Fibroblast of skin of left biceps (primary cell): ENCODE results near the gene PPP1R18.
"Not testable (repeated sequence)": the region's sequence is repeated elsewhere in the genome, so short reads cannot be mapped to it uniquely, and the experiment has no call there.

Experiments used
- DNase-seq, 2 experiments: peaks; one replicate each; pipeline ENCODE4 v3.0.0-alpha.2; 2013; ENCODE audit warnings: low read depth in 2 of 2

PPP1R18 gene

DNA sequence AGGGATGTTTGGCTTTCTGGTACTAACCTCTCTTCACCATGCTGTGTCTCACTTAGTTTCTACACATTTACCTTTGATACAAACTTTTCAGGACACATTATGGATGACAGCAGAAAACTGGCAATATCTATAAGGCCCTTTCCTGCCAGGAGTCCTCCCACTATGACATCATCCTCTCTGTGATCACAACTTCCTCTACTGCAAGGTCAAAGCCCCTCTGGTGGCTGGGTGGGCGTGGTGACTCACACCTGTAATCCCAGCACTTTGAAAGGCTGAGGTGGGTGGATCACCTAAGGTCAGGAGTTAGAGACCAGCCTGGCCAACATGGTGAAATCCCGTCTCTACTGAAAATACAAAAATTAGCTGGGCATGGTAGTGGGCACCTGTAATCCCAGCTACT, 20.1 kb downstream of the PPP1R18 start:
- not testable (repeated sequence) for DNase-seq

DNA sequence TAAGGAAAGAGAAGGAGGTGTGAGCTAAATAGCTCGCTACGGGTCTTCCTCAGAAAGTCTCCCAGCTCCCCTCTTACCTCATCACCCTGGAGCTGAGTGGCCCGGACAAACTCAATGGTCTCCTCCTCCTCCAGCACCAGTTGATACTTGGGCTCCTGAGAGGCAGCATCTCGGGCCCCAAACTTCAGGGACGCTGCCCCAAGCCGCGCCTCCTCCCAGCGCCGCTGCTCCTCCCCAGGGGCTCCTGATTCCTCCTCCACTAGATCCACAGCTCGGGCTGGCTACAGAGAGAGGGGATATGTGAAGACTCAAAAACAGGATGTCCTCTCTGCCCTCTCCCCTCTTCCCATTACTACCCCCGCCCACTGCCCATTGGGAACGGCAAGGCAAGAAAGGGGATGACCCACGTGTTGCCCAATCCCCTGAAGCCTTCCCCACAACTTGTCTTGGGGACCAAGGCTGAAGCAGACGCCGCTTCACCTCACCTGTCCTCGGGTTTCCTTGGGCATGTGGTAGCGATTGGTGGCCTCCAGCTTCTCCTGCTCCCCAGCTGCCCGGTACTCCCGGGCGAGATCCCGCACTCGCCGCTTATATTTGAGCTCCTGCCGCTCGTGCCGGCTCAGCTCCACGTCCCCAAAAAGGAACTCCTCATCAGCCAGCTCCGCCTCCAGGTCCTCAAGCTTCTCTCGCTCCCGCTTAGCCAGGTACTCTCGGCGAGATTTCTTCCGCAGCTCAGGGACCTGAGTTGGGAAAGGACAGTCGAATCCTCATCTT, 21.3 kb downstream of the PPP1R18 start:
- no peak for DNase-seq

DNA sequence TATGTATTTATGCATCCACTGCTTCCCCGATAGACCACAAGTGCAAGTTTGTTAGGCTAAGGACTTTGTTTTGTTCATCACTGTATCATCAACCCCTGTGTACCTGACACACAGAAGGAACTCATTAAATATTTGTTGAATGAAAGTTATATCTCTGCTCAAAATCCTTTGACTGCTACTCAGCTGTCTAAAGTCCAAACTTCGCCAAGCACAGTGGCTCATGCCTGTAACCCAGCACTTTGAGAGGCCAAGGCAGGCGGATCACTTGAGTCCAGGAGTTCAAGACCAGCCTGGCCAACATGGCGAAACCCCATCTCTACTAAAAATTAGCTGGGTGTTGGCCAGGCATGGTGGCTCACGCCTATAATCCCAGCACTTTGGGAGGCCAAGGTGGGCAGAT, 28.5 kb downstream of the PPP1R18 start:
- DNase-seq, result not testable (repeated sequence)

DNA sequence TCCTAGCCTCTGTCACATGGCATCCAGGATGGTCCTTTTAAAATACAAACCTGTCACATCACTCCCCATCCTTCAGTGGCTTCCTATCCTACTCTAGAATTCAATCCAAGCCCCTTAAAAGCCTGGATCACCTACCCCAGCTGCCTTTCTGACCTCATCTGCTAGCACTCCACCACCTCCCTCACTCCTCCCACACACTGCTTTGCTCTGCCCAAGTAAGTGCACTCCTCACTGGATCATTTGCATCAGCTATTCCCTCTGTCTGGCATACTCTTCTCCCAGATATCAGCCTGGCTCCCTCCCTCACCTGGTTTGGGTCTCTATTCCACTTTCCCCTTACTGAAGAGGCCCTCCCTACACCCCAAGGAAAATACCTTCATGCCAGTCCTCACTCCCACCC, 29.0 kb downstream of the PPP1R18 start:
- DNase-seq, result no peak

DNA sequence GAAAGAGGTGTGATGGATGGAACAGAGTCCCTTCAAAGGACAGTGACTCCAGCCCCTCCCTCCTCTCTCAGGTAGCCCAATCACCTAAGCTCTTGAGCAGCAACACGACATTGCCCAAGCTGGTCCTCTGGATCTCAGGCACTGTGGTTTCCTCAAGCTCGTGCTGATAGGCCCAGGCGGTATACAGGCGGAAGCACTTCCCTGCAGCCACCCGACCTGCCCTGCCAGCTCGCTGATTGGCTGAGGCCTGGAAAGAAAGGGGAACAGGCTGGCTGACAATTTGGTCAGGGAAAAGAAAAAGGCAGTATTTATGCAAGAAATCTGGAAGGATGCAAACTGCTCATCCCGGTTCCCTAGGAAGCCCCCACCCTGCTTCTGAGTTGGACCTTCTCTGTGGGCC, 29.9 kb downstream of the PPP1R18 start:
- no peak for DNase-seq

DNA sequence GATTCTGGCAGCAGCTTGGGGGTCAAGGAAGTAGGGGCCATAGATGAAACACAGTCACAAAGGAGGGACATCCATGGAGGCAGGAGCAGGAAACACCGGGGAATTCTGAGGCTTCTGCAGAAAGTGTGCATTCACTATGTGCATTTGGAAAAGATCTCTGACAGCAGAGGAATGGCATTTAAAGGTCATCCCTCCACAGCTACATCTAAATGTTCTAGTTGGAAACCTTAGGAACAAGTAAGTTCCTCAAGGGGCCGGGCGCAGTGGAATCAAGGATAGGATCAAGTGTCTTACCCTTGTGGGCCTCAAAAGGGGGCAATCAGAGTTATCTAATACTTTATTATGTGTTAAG, 30.7 kb downstream of the PPP1R18 start:
- DNase-seq, result no peak

DNA sequence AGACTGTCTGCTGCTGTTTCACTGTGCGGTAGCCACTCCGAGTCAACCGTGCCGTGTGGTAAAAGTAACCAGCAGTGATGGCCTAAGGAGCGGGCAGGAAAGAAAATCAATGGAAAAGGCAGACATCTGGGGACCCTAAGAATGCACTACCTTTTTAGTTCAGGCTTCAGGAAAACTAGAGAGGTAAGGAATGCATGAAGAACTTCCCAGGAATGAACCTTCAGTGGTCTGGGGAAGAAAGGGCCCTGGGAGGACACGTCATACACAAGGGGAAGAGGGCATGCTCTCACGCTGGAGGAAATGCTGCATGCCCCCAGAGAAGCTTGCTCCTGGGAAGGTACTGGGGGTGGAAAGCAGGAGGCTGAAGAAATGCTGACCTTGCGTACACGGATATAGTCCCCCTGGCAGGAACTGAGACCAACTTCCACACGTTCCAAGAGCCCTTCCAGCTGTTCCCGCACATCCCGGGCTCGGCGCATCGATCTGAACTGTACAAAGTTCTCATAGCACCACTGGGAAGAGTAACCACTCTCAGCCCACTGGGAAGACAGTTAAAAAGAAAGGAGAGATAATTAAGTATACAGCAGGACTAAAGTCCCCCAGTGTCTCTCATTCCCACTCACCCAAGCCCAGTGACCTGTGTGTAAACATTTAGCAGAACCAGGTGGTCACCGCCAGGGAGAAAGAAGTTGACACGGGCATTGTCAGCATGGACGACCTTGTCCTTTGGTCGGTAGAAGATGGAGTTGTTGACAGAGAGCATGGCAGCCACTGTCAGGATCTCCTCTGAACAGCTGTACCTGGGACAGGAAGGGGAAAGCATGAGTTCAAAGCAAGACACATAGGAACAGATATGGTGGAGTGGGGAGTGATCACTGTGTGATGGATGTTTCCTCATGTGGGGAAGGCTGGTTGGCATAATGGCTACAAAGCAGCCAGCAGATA, 31.4 kb downstream of the PPP1R18 start:
- DNase-seq, result no peak

DNA sequence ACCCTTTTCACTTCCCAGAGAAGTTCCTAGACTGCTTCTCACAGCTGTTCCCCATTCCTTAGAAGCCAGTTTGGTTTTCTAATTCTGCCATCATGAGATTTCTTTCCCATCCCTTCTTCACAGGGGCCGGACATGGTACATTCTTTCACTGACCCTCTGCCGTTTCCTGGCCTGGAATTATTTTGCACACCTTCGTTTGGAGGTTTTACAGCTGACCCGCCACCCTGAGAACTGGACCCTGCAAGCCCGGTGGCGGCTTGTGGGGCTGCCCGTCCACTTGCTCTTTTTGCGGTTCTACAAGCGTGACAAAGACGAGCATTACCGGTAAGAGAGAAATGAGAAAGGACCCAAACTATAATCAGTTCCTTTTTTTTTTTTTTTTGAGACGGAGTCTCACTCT, 35.3 kb downstream of the PPP1R18 start:
- no peak for DNase-seq

DNA sequence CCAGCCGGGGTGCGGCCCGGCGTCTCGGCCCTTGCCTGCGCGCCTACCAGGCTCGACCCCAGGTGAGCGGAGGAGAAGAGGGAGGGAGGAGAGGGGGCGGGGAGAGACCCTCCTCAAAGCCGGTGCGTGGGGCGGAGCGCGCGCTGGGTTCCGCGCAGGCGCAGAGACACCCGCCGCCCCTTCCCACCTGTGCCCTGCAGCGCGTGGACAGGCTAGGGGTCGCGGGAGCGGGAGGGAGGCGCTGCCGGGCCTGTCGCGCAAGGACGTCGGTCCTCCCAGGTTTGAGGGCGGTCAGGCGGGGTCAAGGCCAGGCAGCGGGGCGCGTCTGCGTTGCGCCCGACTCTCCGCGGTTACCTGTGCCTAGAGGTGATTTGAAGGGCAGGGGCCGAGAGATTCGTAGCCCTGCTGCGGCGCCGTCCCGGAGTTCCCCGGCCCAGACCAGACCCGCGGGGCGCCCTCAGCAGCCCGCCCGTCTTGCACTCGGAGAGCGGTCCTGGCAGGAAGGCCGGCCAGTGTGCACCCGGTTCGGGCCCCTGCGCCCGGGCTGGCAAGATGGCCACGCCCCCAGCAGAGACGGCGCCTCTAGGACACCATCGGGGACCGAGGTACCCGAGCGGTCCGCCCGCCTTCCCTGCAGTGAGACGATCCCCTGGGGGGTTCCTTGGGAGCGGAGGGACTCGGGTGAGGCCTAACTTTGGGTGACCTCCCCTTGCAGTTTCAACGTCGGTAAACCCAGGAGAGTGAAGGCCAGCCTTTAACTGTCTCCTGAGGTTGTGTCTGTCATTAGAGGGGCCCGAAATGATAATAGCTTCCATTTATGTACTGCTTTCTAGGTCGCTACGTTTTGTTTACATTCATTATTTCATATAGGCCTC, 39.0 kb downstream of the PPP1R18 start:
- DNase-seq, result no peak

DNA sequence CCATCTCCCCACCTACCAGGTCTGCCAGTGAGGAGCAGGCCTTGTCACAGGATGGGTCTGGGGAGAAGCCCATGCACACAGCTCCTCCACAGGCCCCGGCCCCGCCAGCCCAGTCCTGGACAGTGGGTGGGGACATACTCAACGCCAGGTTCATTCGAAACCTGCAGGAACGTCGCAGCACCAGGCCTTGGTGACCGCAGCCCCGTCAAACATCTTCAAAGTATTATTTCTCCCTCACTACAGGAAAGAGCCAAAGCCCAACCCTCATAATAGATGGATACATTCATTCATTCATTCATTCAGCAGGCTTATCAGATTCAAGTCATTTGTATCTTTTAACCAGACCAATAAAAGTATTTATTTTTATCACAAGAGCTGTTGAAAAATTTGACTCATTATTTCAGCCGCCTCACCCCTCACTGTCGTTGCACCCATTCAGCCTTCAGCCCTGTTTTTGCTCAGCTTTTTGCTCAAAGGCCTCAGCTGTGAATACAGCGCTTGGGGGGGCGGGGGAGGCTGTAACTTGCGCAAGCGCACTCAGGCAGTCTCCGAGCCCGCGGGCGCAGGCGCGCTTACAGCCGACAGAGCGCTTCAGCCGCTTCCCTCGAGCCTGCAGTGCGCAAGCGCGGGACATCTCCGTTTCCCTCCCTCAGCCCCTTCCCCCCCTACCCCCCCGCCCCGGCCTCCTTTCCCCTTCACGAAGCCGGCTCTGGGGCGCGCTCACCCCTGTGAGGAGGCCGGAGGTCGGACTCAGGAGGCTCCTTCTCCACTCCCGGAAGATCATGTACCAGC, 39.8 kb downstream of the PPP1R18 start, which contains the start of gene C6orf136:
Gene C6orf136 (plus strand): TSS at position 684 of the 792 bp plus-strand sequence. CDS start 99 bp downstream, at position 783.
- peak; percentile 72 to 76 for DNase-seq

DNA sequence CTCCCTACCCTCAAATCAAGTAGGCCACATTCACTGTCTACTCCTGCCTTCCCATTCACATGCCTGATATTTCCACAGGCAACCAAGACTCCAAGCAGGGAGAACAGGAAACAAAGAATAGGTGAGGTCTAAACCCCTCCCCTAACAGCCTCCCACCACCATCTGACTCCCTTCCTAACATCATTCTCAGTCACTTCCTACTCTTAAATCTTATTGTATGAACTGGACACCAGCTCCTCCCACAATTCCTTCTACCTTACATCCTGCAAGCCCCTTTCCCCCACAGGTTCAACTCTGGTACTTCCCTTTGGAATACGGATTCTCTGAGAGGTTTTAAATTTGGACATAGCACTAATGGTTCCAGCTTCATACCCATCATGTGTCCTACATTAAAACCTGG, 40.5 kb downstream of the PPP1R18 start:
- DNase-seq, result no peak

DNA sequence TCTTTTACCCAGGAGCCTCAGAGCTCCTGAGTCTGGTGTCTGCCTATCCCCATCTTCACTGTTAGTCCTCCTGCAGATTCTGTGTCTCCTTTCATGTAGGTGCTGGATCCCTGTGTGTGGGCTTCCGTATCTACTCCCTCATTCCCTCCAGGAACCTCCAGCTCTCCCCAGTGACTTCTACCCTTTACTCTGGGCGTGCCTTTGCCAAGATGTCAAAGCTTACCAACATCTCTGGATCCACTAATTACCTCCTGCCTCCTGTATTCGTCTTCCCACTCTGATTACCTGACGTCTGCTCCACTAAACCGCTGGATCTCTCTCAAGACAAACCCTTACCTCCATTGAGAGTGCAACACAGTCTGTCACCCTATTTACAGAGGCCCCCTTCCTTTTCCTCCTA, 41.7 kb downstream of the PPP1R18 start:
- DNase-seq, result no peak

DNA sequence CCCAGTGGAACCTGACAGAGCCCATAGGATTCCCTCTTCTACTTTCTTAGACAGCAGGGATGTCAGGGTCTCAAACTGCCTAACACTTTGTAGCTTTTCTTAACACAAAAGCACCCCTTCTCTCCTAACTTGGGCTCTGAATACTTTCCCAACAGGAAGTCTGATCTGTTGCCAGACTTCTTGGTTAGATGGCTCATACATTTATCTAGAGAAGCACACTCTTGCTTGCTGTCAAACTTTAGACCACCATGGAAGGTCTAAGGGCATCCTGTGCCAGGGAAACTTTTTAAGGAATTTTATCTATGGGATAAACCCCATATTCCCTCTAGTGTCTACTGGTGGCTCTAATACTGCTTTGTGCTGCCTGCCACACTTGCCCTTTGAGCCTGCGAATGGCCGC, 42.8 kb downstream of the PPP1R18 start:
- DNase-seq, result no peak

DNA sequence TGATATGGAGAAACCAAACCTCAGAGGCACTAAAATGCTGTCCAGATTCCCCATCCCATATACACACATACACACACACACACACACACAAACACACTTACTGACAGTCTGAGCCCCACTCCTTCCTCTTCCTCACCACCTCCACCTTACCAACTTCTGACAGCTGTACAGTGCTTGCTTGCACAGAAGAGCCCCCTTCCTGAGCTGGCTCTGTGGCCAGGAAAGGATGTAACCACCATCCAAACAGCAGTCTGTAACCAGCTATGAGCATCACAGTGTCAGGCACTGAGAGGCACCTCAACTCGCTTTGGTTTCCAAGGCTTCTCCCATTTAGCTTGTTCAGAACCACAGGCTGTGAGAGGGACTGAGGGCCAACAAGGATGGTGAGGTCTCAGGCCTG, 45.4 kb downstream of the PPP1R18 start:
- no peak for DNase-seq

DNA sequence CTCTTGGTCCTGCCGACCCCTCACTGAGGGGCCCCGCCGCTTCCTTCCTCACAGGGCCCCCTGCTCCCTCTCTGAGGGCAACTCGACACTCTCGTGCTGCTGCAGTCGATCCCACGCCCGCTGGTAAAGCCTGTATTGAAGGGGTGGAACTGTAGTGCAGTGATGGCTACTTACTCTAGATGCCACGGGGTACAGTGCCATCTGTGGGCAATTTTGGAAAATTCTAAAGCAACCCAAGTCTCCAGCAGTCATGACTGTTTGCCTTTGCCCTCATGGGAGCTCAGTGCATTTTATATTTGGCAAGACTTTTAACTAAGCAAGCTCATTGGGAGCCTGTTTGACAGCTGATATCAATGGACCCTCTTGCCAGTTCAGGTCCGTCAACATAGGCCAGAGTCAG, 46.0 kb downstream of the PPP1R18 start:
- DNase-seq, result no peak

DNA sequence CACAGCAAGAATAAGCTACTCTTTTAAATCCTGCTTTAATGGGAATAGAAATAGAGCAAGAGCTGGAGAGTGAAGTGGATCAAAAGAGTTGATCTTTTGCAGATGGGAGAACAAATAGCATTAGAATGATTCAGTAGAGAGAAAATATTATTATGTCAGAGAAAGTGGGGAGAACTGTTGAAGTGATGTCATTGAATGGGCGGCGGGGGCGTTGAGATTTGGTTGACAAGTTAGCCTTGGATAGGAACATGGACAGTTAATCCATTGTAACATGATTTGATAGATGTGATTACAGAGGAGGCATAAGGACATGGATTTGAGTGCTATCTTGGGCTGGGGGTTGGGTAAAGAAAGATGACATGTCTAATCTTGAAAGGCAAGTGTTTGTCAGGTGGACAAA, 50.6 kb downstream of the PPP1R18 start:
- DNase-seq, result no peak

DNA sequence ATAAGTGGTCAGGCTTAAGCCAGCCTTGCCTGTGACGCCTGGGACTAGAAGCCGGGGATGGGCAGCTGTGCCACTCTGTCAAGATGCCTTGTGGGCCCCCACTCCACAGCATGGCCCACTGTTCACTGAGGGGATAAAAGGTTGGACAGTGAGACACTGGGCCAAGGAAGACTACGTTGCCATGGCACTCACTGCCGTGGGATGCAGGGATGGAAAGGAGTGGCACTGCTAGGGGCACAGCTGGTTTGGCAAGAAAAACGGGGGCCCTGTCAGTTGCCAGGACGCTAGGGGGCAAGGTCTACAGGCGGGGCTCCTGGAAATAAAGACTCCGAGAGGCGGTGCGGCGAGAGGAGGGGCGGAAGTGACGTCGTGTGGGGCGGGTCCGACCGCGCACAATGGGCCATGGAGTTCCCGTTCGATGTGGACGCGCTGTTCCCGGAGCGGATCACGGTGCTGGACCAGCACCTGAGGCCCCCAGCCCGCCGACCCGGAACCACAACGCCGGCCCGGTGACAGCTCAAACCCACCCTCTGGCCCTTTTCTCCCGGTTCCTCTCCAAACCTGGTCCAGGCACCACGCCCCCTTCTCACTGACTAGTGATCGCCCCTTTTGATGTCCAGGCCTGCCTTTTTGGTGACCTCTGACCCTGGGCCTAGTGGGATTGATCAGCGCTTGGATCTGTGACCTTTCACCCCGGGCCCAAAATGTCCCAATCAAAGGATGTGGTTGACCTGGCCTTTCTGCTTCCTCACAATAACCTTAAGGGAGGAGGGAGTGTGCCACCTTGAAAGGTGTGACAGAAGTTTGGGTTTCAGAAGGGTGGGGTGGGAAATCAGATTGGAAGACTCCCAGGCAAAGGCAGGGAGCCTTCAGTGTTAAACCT, 59.7 kb downstream of the PPP1R18 start, which contains the start of gene ATAT1:
Gene ATAT1 (plus strand): TSS at position 391 of the 883 bp plus-strand sequence.
- DNase-seq, result peak in 1 of 2 experiments; percentile 42
